Nephron progenitor cell (in vitro differentiated cells): Measurements from ENCODE around the gene NOP58.
"Not testable (repeated sequence)": the region's sequence is repeated elsewhere in the genome, so short reads cannot be mapped to it uniquely, and the experiment has no call there.

Experiments used
- DNase-seq: peaks from one replicate; pipeline ENCODE4 v3.0.0; 2021
- H3K27ac Mint-ChIP-seq: 2 replicates; pipeline ENCODE4 v1.8.0; 2021; ENCODE audit warnings: mild to moderate bottlenecking, moderate library complexity, mixed read lengths
- H3K27me3 Mint-ChIP-seq: 2 replicates; pipeline ENCODE4 v1.8.0; 2021; ENCODE audit warnings: mild to moderate bottlenecking, low read depth, mixed read lengths; ENCODE audit not compliant: poor library complexity
- H3K36me3 Mint-ChIP-seq: 2 replicates; pipeline ENCODE4 v1.8.0; 2021; ENCODE audit warnings: low read depth, mixed read lengths
- H3K4me1 Mint-ChIP-seq: 2 replicates; pipeline ENCODE4 v1.8.0; 2021; ENCODE audit warnings: mixed read lengths
- H3K4me3 Mint-ChIP-seq: 2 replicates; pipeline ENCODE4 v1.8.0; 2021; ENCODE audit warnings: mild to moderate bottlenecking, moderate library complexity, mixed read lengths
- H3K9me3 Mint-ChIP-seq: 2 replicates; pipeline ENCODE4 v1.8.0; 2021; ENCODE audit warnings: mild to moderate bottlenecking, moderate library complexity, mixed read lengths
- CTCF ChIP-seq: fragments of 200-600 bp; sonication (generic); IDR thresholded peaks from 2 replicates; pipeline ENCODE4 v1.5.0; 2021; ENCODE audit warnings: antibody characterized with exemption

The NOP58 gene

GRCh38 chr2:202265467-202266277, at the start of gene NOP58:
TSS of gene NOP58 (plus strand) at chr2:202265763. CDS start at chr2:202265942, 179 bp downstream.
- peak within 1 kb of the TSS; percentile 73 for H3K4me3 Mint-ChIP-seq
- peak; percentile 82 for DNase-seq
- H3K27ac Mint-ChIP-seq, result peak within 1 kb of the TSS; percentile 93
- H3K36me3 Mint-ChIP-seq, result peaks cover 9% of the 10 kb centered on the region
- TF ChIP-seq CTCF, result no peak
- peaks cover 13% of the 10 kb centered on the region for H3K4me1 Mint-ChIP-seq
- H3K9me3 Mint-ChIP-seq, result no peaks in the 10 kb centered on the region
- H3K27me3 Mint-ChIP-seq, result no peaks in the 10 kb centered on the region

- peaks cover 73% of the 10 kb centered on the region for H3K36me3 Mint-ChIP-seq
- H3K4me3 Mint-ChIP-seq, result peak overlapping the region; percentile 20
- H3K4me1 Mint-ChIP-seq, result peaks cover 10% of the 10 kb centered on the region
- no peaks in the 10 kb centered on the region for H3K27me3 Mint-ChIP-seq
- peak; percentile 7 for DNase-seq
- H3K9me3 Mint-ChIP-seq, result peaks cover 4% of the 10 kb centered on the region
- TF ChIP-seq CTCF, result no peak
- H3K27ac Mint-ChIP-seq, result peak overlapping the region; percentile 76
Observed at GRCh38 chr2:202221873-202222272, 43.7 kb upstream of the NOP58 start.

- H3K27ac Mint-ChIP-seq, result peak overlapping the region; percentile 99
- peaks cover 30% of the 10 kb centered on the region for H3K4me1 Mint-ChIP-seq
- peaks cover 10% of the 10 kb centered on the region for H3K27me3 Mint-ChIP-seq
- peak overlapping the region; percentile 99 for H3K4me3 Mint-ChIP-seq
- peak; percentile 53 for DNase-seq
- H3K9me3 Mint-ChIP-seq, result no peaks in the 10 kb centered on the region
- H3K36me3 Mint-ChIP-seq, result peaks cover 11% of the 10 kb centered on the region
- TF ChIP-seq CTCF, result no peak
Observed at GRCh38 chr2:202237787-202238233, 27.8 kb upstream of the NOP58 start.

GRCh38 chr2:202238234-202239197, 27.0 kb upstream of the NOP58 start, which contains the start of gene SUMO1:
TSS of gene SUMO1 (minus strand) at chr2:202238597. CDS start at chr2:202238451, 146 bp downstream.
- Mint-ChIP-seq H3K27ac (peak within 1 kb of the TSS; percentile 99), H3K9me3 (no peaks in the 10 kb centered on the region), H3K4me1 (peaks cover 26% of the 10 kb centered on the region), H3K4me3 (peak within 1 kb of the TSS; percentile 99), H3K27me3 (peaks cover 10% of the 10 kb centered on the region), H3K36me3 (peaks cover 4% of the 10 kb centered on the region)
- DNase-seq, result peak; percentile 89
- TF ChIP-seq CTCF, result no peak

- Mint-ChIP-seq H3K9me3 (peaks cover 16% of the 10 kb centered on the region), H3K27me3 (peaks cover 14% of the 10 kb centered on the region)
- not testable (repeated sequence) for H3K27ac Mint-ChIP-seq, H3K4me1 Mint-ChIP-seq, DNase-seq, H3K4me3 Mint-ChIP-seq, H3K36me3 Mint-ChIP-seq
Observed at GRCh38 chr2:202247710-202248109, 17.9 kb upstream of the NOP58 start.
